ENCODE results near the gene TANGO6.

TANGO6 gene

GRCh38 chr16:68939692-68940320 lies 96.5 kb downstream of the TANGO6 start:
- H3K27ac ChIP-seq (ENCODE audit: insufficient read depth in 1 of 2, low read depth in 1 of 2, low read length in 2 of 2, poor library complexity in 1 of 2, severe bottlenecking in 2 of 2), result no peak overlapping the region
- ChIA-PET CTCF (interaction anchor here (1.2 kb wide), 1 partner anchor 419 kb away, joined by 3 read pairs; no protein-coding TSS in a partner anchor), POLR2A (no interaction called here)
- peaks cover 0 to 15% (median 3%) of the 10 kb centered on the region in 4 experiments for H3K4me1 ChIP-seq (ENCODE audit: control extremely low read depth in 1 of 4, control insufficient read depth in 4 of 4, insufficient read depth in 4 of 4, low read length in 3 of 4)
- 90% methylated on average over 1 of the region's 3 CpGs for WGBS (ENCODE audit: insufficient coverage)
- no peak overlapping the region for H3K4me3 ChIP-seq (ENCODE audit: control insufficient read depth in 1 of 7, extremely low read depth in 1 of 7, insufficient read depth in 4 of 7, low read depth in 2 of 7, low read length in 6 of 7)
- no peaks in the 10 kb centered on the region for H3K27me3 ChIP-seq (replicated peaks in 2 of 5; ENCODE audit: control insufficient read depth in 4 of 5, insufficient read depth in 5 of 5, low read length in 4 of 5)
- H3K9me3 ChIP-seq (ENCODE audit: control extremely low read depth in 1 of 5, control insufficient read depth in 4 of 5, insufficient read depth in 2 of 5, low read depth in 1 of 5, low read length in 4 of 5), result peaks cover 0 to 9% (median 4%) of the 10 kb centered on the region in 5 experiments
- peaks cover 0 to 7% (median 2%) of the 10 kb centered on the region in 4 experiments for H3K36me3 ChIP-seq (ENCODE audit: control insufficient read depth in 4 of 4, insufficient read depth in 4 of 4, low read length in 3 of 4)
- no peak for DNase-seq

GRCh38 chr16:68940816-68941215 lies 97.5 kb downstream of the TANGO6 start:
- no CpG with 5 or more reads among the region's 2 CpGs for WGBS (ENCODE audit: insufficient coverage)
- Histone ChIP-seq H3K9me3 (ENCODE audit: control extremely low read depth in 1 of 5, control insufficient read depth in 4 of 5, insufficient read depth in 2 of 5, low read depth in 1 of 5, low read length in 4 of 5) (peaks cover 1 to 9% (median 4%) of the 10 kb centered on the region in 5 experiments), H3K4me1 (ENCODE audit: control extremely low read depth in 1 of 4, control insufficient read depth in 4 of 4, insufficient read depth in 4 of 4, low read length in 3 of 4) (peaks cover 0 to 10% (median 0%) of the 10 kb centered on the region in 4 experiments), H3K27ac (ENCODE audit: insufficient read depth in 1 of 2, low read depth in 1 of 2, low read length in 2 of 2, poor library complexity in 1 of 2, severe bottlenecking in 2 of 2) (no peak overlapping the region), H3K27me3 (replicated peaks in 2 of 5; ENCODE audit: control insufficient read depth in 4 of 5, insufficient read depth in 5 of 5, low read length in 4 of 5) (no peaks in the 10 kb centered on the region), H3K36me3 (ENCODE audit: control insufficient read depth in 4 of 4, insufficient read depth in 4 of 4, low read length in 3 of 4) (peaks cover 0 to 7% (median 2%) of the 10 kb centered on the region in 4 experiments), H3K4me3 (ENCODE audit: control insufficient read depth in 1 of 7, extremely low read depth in 1 of 7, insufficient read depth in 4 of 7, low read depth in 2 of 7, low read length in 6 of 7) (no peak overlapping the region)
- ChIA-PET CTCF (interaction anchor here (1.2 kb wide), 1 partner anchor 420 kb away, joined by 3 read pairs; no protein-coding TSS in a partner anchor), POLR2A (no interaction called here)
- no peak for DNase-seq

- H3K27ac ChIP-seq (ENCODE audit: insufficient read depth in 1 of 2, low read depth in 1 of 2, low read length in 2 of 2, poor library complexity in 1 of 2, severe bottlenecking in 2 of 2), result no peak overlapping the region
Observed at GRCh38 chr16:68943961-68944360, 100.6 kb downstream of the TANGO6 start.

GRCh38 chr16:68948230-68948910 lies 105.0 kb downstream of the TANGO6 start:
- no peak for DNase-seq

More at GRCh38 chr16:68943961-68944360, 100.6 kb downstream of the TANGO6 start:
- Histone ChIP-seq H3K4me3 (ENCODE audit: control insufficient read depth in 1 of 7, extremely low read depth in 1 of 7, insufficient read depth in 4 of 7, low read depth in 2 of 7, low read length in 6 of 7) (no peak overlapping the region), H3K36me3 (ENCODE audit: control insufficient read depth in 4 of 4, insufficient read depth in 4 of 4, low read length in 3 of 4) (peaks cover 0 to 7% (median 2%) of the 10 kb centered on the region in 4 experiments), H3K9me3 (ENCODE audit: control extremely low read depth in 1 of 5, control insufficient read depth in 4 of 5, insufficient read depth in 2 of 5, low read depth in 1 of 5, low read length in 4 of 5) (peaks cover 1 to 9% (median 4%) of the 10 kb centered on the region in 5 experiments), H3K4me1 (ENCODE audit: control extremely low read depth in 1 of 4, control insufficient read depth in 4 of 4, insufficient read depth in 4 of 4, low read length in 3 of 4) (no peaks in the 10 kb centered on the region), H3K27me3 (replicated peaks in 2 of 5; ENCODE audit: control insufficient read depth in 4 of 5, insufficient read depth in 5 of 5, low read length in 4 of 5) (no peaks in the 10 kb centered on the region)
- ChIA-PET CTCF (interaction anchor here (0.6 to 0.8 kb wide), 2 partner anchors 9 to 22 kb away, joined by 3 read pairs; no protein-coding TSS in a partner anchor), POLR2A (no interaction called here)
- 80% methylated on average over 1 of the region's 1 CpG for WGBS (ENCODE audit: insufficient coverage)
- DNase-seq, result no peak

GRCh38 chr16:68951991-68952877 lies 108.9 kb downstream of the TANGO6 start:
- H3K4me1 ChIP-seq (ENCODE audit: control extremely low read depth in 1 of 4, control insufficient read depth in 4 of 4, insufficient read depth in 4 of 4, low read length in 3 of 4), result no peaks in the 10 kb centered on the region
- no CpG with 5 or more reads among the region's 2 CpGs for WGBS (ENCODE audit: insufficient coverage)
- H3K4me3 ChIP-seq (ENCODE audit: control insufficient read depth in 1 of 7, extremely low read depth in 1 of 7, insufficient read depth in 4 of 7, low read depth in 2 of 7, low read length in 6 of 7), result no peak overlapping the region
- no peaks in the 10 kb centered on the region for H3K36me3 ChIP-seq (ENCODE audit: control insufficient read depth in 4 of 4, insufficient read depth in 4 of 4, low read length in 3 of 4)
- no peaks in the 10 kb centered on the region for H3K27me3 ChIP-seq (replicated peaks in 2 of 5; ENCODE audit: control insufficient read depth in 4 of 5, insufficient read depth in 5 of 5, low read length in 4 of 5)
- H3K27ac ChIP-seq (ENCODE audit: insufficient read depth in 1 of 2, low read depth in 1 of 2, low read length in 2 of 2, poor library complexity in 1 of 2, severe bottlenecking in 2 of 2), result no peak overlapping the region
- ChIA-PET POLR2A (no interaction called here), CTCF (interaction anchor here (1.0 to 1.2 kb wide), 2 partner anchors 8 to 17 kb away, joined by 3 read pairs; no protein-coding TSS in a partner anchor)
- no peaks in the 10 kb centered on the region for H3K9me3 ChIP-seq (ENCODE audit: control extremely low read depth in 1 of 5, control insufficient read depth in 4 of 5, insufficient read depth in 2 of 5, low read depth in 1 of 5, low read length in 4 of 5)
- DNase-seq, result no peak

More at GRCh38 chr16:68948230-68948910, 105.0 kb downstream of the TANGO6 start:
- peaks cover 1 to 9% (median 4%) of the 10 kb centered on the region in 5 experiments for H3K9me3 ChIP-seq (ENCODE audit: control extremely low read depth in 1 of 5, control insufficient read depth in 4 of 5, insufficient read depth in 2 of 5, low read depth in 1 of 5, low read length in 4 of 5)
- no peaks in the 10 kb centered on the region for H3K27me3 ChIP-seq (replicated peaks in 2 of 5; ENCODE audit: control insufficient read depth in 4 of 5, insufficient read depth in 5 of 5, low read length in 4 of 5)
- H3K36me3 ChIP-seq (ENCODE audit: control insufficient read depth in 4 of 4, insufficient read depth in 4 of 4, low read length in 3 of 4), result peaks cover 0 to 7% (median 2%) of the 10 kb centered on the region in 4 experiments
- no peak overlapping the region for H3K27ac ChIP-seq (ENCODE audit: insufficient read depth in 1 of 2, low read depth in 1 of 2, low read length in 2 of 2, poor library complexity in 1 of 2, severe bottlenecking in 2 of 2)
- H3K4me1 ChIP-seq (ENCODE audit: control extremely low read depth in 1 of 4, control insufficient read depth in 4 of 4, insufficient read depth in 4 of 4, low read length in 3 of 4), result no peaks in the 10 kb centered on the region
- no CpG with 5 or more reads among the region's 1 CpG for WGBS (ENCODE audit: insufficient coverage)
- ChIA-PET CTCF (interaction anchor here (1.1 kb wide), 1 partner anchor 336 kb away, joined by 3 read pairs; no protein-coding TSS in a partner anchor), POLR2A (no interaction called here)
- no peak overlapping the region for H3K4me3 ChIP-seq (ENCODE audit: control insufficient read depth in 1 of 7, extremely low read depth in 1 of 7, insufficient read depth in 4 of 7, low read depth in 2 of 7, low read length in 6 of 7)

GRCh38 chr16:68954911-68955635 lies 111.7 kb downstream of the TANGO6 start:
- ChIA-PET POLR2A (no interaction called here), CTCF (no interaction called here)

More at GRCh38 chr16:68954911-68955635, 111.7 kb downstream of the TANGO6 start:
- Histone ChIP-seq H3K9me3 (ENCODE audit: control extremely low read depth in 1 of 5, control insufficient read depth in 4 of 5, insufficient read depth in 2 of 5, low read depth in 1 of 5, low read length in 4 of 5) (no peaks in the 10 kb centered on the region), H3K4me3 (ENCODE audit: control insufficient read depth in 1 of 7, extremely low read depth in 1 of 7, insufficient read depth in 4 of 7, low read depth in 2 of 7, low read length in 6 of 7) (no peak overlapping the region), H3K27me3 (replicated peaks in 2 of 5; ENCODE audit: control insufficient read depth in 4 of 5, insufficient read depth in 5 of 5, low read length in 4 of 5) (no peaks in the 10 kb centered on the region), H3K36me3 (ENCODE audit: control insufficient read depth in 4 of 4, insufficient read depth in 4 of 4, low read length in 3 of 4) (no peaks in the 10 kb centered on the region), H3K4me1 (ENCODE audit: control extremely low read depth in 1 of 4, control insufficient read depth in 4 of 4, insufficient read depth in 4 of 4, low read length in 3 of 4) (no peaks in the 10 kb centered on the region), H3K27ac (ENCODE audit: insufficient read depth in 1 of 2, low read depth in 1 of 2, low read length in 2 of 2, poor library complexity in 1 of 2, severe bottlenecking in 2 of 2) (no peak overlapping the region)
- whole genome bisulfite sequencing (ENCODE audit: insufficient coverage), result 100% methylated on average over 4 of the region's 8 CpGs
- no peak for DNase-seq
